ENCODE data around the gene UGT1A6. TPM values are rescaled to one million over a fixed set of nuclear protein-coding genes. Genes with fewer than 3 reads are reported as not detected.

UGT1A6 gene
- total and polyA plus RNA-seq, 2 donors (not counting 3 experiments of a cell fraction or from before 2014, with no cell fraction given), result not detected

DNA sequence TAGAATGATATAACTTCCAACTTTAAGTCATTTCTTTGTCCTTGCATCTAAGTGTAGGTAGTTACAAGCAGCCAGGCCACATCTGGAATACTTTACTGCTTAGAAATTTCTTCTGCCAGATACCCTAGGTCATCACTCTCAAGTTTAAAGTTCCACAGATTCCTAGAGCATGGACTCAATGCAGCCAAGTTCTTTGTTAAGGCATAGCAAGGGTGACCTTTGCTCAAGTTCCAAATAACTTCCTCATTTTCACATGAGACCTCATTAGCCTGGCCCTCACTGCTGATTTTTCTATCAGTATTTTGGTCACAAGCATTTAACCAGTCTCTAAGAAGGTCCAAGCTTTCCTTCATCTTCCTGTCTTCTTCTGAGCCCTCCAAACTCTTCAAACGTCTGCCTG is 28.8 kb upstream of the UGT1A6 start:
- dilution Hi-C loops (cut with MboI; ENCODE audit: extremely low pct_ligation_motif_present, low sequenced_read_pairs), result no loop called here
- POLR2A ChIA-PET, result no interaction called here

More for the DNA sequence above, 28.8 kb upstream of the UGT1A6 start:
- H2AFZ ChIP-seq (ENCODE audit: low read depth, low read length), result no peak overlapping the region
- intact Hi-C loops (cut with micrococcal nuclease), result no loop called here
- H3K4me3 ChIP-seq (replicated peaks in 1 of 3; ENCODE audit: insufficient read depth in 1 of 3, low read depth in 1 of 3, low read length in 3 of 3), result no peak overlapping the region
- no peaks in the 10 kb centered on the region for H3K79me2 ChIP-seq (ENCODE audit: control insufficient read depth, insufficient read depth, low read length)
- TF ChIP-seq, protein P1, sequence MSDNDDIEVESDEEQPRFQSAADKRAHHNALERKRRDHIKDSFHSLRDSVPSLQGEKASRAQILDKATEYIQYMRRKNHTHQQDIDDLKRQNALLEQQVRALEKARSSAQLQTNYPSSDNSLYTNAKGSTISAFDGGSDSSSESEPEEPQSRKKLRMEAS (IDR thresholded peaks at IDR 0.05; ENCODE audit: insufficient read depth, insufficient read length), result no peak
- TF ChIP-seq POLR2A (IDR thresholded peaks at IDR 0.05; ENCODE audit: low read depth, low read length) (no peak), FOS (IDR thresholded peaks at IDR 0.05; ENCODE audit: borderline replicate concordance, insufficient read depth, low read length) (no peak), EZH2 (IDR thresholded peaks at IDR 0.05; ENCODE audit: borderline replicate concordance, low read depth, low read length, severe bottlenecking) (no peak), GATA2 (IDR thresholded peaks at IDR 0.05; ENCODE audit: insufficient read depth, insufficient read length, low read depth, low read length) (no peak), POLR2AphosphoS5 (IDR thresholded peaks at IDR 0.05; ENCODE audit: insufficient read depth, low read depth, low read length) (no peak), JUN (IDR thresholded peaks at IDR 0.05; ENCODE audit: borderline replicate concordance, insufficient read depth, insufficient read length, low read depth) (no peak), MYC (IDR thresholded peaks at IDR 0.05; ENCODE audit: low read depth, low read length) (no peak)
- TF ChIP-seq, protein P2, sequence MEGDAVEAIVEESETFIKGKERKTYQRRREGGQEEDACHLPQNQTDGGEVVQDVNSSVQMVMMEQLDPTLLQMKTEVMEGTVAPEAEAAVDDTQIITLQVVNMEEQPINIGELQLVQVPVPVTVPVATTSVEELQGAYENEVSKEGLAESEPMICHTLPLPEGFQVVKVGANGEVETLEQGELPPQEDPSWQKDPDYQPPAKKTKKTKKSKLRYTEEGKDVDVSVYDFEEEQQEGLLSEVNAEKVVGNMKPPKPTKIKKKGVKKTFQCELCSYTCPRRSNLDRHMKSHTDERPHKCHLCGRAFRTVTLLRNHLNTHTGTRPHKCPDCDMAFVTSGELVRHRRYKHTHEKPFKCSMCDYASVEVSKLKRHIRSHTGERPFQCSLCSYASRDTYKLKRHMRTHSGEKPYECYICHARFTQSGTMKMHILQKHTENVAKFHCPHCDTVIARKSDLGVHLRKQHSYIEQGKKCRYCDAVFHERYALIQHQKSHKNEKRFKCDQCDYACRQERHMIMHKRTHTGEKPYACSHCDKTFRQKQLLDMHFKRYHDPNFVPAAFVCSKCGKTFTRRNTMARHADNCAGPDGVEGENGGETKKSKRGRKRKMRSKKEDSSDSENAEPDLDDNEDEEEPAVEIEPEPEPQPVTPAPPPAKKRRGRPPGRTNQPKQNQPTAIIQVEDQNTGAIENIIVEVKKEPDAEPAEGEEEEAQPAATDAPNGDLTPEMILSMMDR (IDR thresholded peaks at IDR 0.05; ENCODE audit: extremely low read depth in 1 of 2, insufficient read depth in 1 of 2, low read depth in 1 of 2, low read length in 2 of 2), result no peak
- CTCF ChIA-PET, result no interaction called here
- FAIRE-seq (no peak), DNase-seq (ENCODE audit: low read depth, low spot score) (no peak)
- no peak overlapping the region for H3K4me2 ChIP-seq (ENCODE audit: insufficient read depth, low read length)
- no peaks in the 10 kb centered on the region for H3K9me3 ChIP-seq (replicated peaks; ENCODE audit: control insufficient read depth, insufficient read depth, low read length)
- H3K27me3 ChIP-seq (ENCODE audit: control insufficient read depth in 2 of 2, insufficient read depth in 2 of 2, low read length in 2 of 2), result peaks cover 0 to 3% of the 10 kb centered on the region in 2 experiments
- H4K20me1 ChIP-seq (replicated peaks; ENCODE audit: control insufficient read depth, extremely low read depth, insufficient read depth, low read length), result no peaks in the 10 kb centered on the region
- H3K4me1 ChIP-seq (ENCODE audit: control insufficient read depth, extremely low read depth, insufficient read depth, low read length), result no peaks in the 10 kb centered on the region
- H3K36me3 ChIP-seq (ENCODE audit: control insufficient read depth in 2 of 2, extremely low read depth in 1 of 2, insufficient read depth in 2 of 2, low read length in 2 of 2), result no peaks in the 10 kb centered on the region
- H3K27ac ChIP-seq (ENCODE audit: insufficient read depth, low read depth, low read length), result no peak overlapping the region
- no TSS peak for BruUV-seq (replicated peaks)
- no peak overlapping the region for H3K9ac ChIP-seq (replicated peaks; ENCODE audit: extremely low read depth, insufficient read depth, low read length)
- H3K9me1 ChIP-seq (replicated peaks; ENCODE audit: control insufficient read depth, extremely low read depth, insufficient read depth, low read length), result no peaks in the 10 kb centered on the region
